ENCODE data around the gene PDSS1.
"Not testable (repeated sequence)": the region's sequence is repeated elsewhere in the genome, so short reads cannot be mapped to it uniquely, and the experiment has no call there.

PDSS1 gene, protein sequence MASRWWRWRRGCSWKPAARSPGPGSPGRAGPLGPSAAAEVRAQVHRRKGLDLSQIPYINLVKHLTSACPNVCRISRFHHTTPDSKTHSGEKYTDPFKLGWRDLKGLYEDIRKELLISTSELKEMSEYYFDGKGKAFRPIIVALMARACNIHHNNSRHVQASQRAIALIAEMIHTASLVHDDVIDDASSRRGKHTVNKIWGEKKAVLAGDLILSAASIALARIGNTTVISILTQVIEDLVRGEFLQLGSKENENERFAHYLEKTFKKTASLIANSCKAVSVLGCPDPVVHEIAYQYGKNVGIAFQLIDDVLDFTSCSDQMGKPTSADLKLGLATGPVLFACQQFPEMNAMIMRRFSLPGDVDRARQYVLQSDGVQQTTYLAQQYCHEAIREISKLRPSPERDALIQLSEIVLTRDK

DNA sequence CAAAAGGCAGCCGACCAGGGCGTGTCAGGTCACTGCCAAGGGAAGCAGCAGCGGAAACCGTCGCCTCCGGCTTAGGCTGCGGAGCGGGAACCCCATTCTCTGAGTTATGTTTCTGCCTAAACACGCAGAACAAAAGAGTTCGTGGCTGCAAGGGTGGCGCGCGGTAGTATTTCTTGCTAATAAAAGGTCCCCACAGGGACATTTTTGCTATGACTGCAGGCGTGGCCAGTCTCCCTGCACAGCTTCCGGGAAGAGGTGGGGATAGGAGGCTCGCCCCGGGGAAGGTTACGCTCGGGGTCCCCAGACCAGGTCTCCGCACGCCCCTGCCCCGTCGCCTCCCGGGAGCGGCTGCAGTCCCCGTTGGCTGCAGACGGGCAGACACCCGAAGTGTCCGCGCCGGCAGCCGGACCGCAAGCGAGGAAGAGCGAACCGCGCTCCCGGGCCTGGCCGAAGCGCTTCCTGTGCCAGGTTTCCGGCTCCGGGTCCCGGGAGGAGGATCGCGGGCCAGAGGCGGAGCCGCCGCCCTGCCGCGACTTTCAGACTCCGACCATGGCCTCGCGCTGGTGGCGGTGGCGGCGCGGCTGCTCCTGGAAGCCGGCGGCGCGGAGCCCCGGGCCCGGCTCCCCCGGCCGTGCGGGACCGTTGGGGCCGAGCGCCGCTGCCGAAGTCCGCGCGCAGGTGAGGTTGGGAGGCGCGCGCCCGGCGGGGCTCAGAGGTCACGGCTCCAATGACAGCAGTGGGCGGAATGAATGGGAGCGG, at the start of gene PDSS1:
TSS of gene PDSS1 (plus strand) at position 539 of the 759 bp plus-strand sequence. CDS start at position 550, 11 bp downstream.
- DNase-seq (ENCODE audit: extremely low read depth in 1 of 2, low read depth in 1 of 2), result peak; percentile 50 to 55

DNA sequence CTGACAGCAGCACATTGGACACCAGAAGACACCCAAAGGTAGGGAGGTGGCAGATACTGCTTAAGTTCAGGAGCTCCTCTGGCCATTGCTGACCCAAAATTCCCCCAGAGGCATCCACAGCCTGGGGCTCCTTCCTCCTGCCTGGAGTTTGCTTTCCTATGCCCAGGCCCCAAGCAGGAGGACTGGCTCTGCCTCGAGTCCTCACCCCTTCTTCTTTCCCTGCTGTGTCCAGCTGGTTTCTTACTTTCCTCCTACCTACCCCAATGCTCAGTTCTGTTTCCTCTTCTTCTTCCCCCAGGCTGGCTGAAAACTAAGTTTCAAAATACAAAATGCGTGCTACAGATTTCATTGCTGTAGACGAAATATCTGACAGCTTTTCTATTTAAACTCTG, 49.3 kb upstream of the PDSS1 start:
- not testable (repeated sequence) for DNase-seq (ENCODE audit: extremely low read depth in 1 of 2, low read depth in 1 of 2)

GRCh38 chr10:26650406-26650805, 47.1 kb upstream of the PDSS1 start:
- no peak for DNase-seq (ENCODE audit: extremely low read depth in 1 of 2, low read depth in 1 of 2)

GRCh38 chr10:26651476-26651875, 46.0 kb upstream of the PDSS1 start:
- DNase-seq (ENCODE audit: extremely low read depth in 1 of 2, low read depth in 1 of 2), result not testable (repeated sequence)

GRCh38 chr10:26653004-26653403, 44.5 kb upstream of the PDSS1 start:
- DNase-seq (ENCODE audit: extremely low read depth in 1 of 2, low read depth in 1 of 2), result no peak

DNA sequence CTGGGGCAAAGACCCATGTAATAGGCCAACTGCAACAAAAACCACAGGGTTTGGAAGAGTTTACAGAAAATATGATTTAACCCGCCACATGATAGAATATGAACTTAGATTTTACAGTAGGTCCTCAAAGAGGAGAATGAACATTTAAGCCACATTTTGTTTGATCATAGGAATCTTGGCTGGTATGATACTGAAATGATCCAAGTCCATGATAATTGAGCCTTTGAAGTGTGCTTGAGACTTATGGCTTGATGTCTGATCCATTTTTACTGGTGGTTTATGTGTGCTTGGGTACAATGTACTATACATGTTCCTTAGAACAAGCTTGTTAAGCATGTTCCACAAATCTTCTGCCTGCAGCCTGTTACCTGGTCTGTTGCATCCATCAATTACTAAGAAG, 41.8 kb upstream of the PDSS1 start:
- no peak for DNase-seq (ENCODE audit: extremely low read depth in 1 of 2, low read depth in 1 of 2)

DNA sequence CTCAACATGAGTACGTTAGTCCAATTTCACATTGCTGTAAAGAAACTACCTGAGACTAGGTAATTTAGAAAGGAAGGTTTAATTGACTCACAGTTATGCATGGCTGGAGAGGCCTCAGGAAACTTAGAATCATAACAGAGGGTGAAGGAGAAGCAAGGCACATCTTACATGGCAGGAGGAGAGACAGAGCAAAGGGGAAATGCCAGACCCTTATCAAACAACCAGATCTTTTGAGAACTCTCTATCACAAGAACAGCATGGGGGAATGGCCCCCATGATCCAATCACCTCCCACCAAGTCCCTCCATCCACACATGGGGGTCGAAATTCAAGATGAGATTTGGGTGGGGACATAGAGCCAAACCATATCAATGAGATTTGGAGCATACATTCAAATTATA, 34.6 kb upstream of the PDSS1 start:
- no peak for DNase-seq (ENCODE audit: extremely low read depth in 1 of 2, low read depth in 1 of 2)

DNA sequence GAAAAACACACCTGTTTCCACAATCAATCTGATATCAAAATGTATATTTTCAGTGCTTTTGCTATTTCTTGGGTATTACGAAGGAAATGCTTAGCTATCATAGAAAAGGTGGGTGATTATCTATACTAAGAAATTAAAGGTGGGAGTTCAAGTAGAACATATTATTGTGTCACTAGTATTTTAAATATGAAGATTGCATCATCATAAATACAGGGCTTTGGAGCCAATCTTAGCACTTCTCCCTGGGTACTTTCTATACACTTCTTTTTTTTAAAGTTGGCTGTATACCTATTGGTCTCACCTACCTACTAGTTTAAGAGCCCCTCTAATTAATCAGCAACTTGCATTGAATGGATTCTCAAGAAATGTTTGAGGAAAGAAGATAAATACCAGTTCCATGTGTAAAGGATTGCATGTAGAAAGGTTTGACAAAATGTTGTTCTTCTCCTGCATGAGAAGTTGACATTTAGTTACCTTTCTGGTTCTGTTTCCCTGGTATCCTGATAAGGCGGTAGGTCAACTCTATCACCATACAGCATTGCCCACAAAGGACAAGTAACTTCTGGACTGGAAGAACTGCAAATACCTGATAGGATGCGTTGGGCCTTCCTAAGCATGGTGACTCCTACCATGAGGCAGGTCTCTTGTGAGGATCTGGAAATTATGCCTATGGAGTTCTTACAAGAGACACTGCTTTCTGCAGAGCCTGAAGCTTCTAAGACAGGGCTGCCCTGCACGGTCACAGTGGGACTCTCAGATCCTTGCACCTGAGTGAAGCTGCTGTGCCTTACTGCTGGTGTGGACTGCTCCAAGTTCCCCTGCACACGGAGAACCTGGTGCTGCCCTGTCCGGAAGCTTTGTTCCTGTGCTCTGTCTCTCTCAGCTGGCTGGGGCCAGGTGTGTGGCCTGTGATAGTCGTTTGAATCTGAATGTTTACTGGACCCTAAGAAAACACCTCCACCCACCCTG, 32.1 kb upstream of the PDSS1 start:
- no peak for DNase-seq (ENCODE audit: extremely low read depth in 1 of 2, low read depth in 1 of 2)

GRCh38 chr10:26675873-26676257, 21.6 kb upstream of the PDSS1 start:
- DNase-seq (ENCODE audit: extremely low read depth in 1 of 2, low read depth in 1 of 2), result no peak

GRCh38 chr10:26679588-26679987, 17.9 kb upstream of the PDSS1 start:
- no peak for DNase-seq (ENCODE audit: extremely low read depth in 1 of 2, low read depth in 1 of 2)

- DNase-seq (ENCODE audit: extremely low read depth in 1 of 2, low read depth in 1 of 2), result no peak
Observed at GRCh38 chr10:26681076-26681475, 16.4 kb upstream of the PDSS1 start.

GRCh38 chr10:26681971-26682370, 15.5 kb upstream of the PDSS1 start:
- DNase-seq (ENCODE audit: extremely low read depth in 1 of 2, low read depth in 1 of 2), result not testable (repeated sequence)

GRCh38 chr10:26682931-26683330, 14.6 kb upstream of the PDSS1 start:
- no peak for DNase-seq (ENCODE audit: extremely low read depth in 1 of 2, low read depth in 1 of 2)

DNA sequence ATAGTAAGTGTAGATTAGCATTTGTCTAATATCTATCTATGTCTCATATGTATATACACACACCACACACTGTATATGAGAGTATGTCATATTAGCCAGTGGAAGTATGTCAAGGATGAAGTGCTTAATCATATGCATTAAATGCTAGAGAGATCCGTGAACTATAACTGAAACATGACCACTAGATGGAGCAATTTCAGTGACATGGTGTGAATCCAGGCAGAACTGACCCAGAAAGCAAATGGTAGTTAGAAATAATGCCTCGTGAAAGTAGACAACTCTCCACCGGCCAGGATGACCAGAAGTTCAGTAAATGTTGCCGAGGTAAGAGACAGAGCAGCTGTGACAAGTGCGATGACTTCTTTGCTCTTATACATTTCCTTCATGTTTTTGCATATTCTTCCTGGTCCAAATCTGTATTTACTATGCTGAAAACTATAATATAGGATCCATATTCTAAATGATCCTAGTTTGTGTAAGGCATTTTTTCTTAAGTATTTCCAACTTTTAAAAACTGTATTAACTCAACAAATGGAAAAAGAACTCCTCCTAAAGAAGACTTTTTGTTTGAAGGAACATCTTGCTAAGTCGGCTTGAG, 12.7 kb upstream of the PDSS1 start:
- DNase-seq (ENCODE audit: extremely low read depth in 1 of 2, low read depth in 1 of 2), result not testable (repeated sequence)

DNA sequence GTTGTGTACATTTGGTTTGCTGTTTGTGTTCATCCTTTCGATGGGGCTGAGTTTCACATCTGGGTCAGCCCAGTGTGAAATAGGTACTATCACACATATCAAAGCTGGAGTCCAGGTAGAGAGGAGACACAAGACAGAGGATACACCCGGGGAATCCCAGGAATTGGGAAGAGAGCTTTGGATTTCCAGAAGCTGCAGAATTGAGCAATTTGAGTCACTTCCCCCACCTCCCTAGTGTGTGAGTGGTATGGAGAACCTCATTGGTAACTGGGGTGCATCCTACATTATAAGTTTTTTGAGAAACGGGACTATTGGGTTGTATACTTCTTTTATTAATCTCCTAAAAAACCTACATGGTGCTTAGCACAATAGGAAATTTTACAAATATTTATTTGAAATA, 12.1 kb upstream of the PDSS1 start:
- DNase-seq (ENCODE audit: extremely low read depth in 1 of 2, low read depth in 1 of 2), result no peak

DNA sequence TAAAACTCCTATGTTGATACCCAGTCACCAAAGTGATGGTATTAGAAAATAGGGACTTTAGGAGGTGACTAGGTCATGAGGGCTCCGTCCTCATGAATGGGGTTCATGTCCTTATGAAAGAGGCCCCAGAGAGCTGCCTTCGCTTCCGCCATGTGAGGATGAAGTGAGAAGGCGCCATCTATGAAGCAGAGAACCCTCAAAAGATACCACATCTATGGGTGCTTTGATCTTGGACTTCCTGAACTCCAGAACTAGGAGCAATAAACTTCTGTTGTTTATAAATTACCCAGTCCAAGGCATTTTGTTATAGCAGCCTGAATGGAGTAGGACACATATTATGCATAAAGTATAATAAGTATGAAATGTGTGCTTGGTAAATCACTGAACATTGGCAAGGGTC, 8.1 kb upstream of the PDSS1 start:
- DNase-seq (ENCODE audit: extremely low read depth in 1 of 2, low read depth in 1 of 2), result no peak

- DNase-seq (ENCODE audit: extremely low read depth in 1 of 2, low read depth in 1 of 2), result no peak
Observed at GRCh38 chr10:26690731-26691475, 6.6 kb upstream of the PDSS1 start.

- DNase-seq (ENCODE audit: extremely low read depth in 1 of 2, low read depth in 1 of 2), result not testable (repeated sequence)
Observed at GRCh38 chr10:26694536-26694935, 3.0 kb upstream of the PDSS1 start.

GRCh38 chr10:26696786-26697162, 727 bp upstream of the PDSS1 start:
- no peak for DNase-seq (ENCODE audit: extremely low read depth in 1 of 2, low read depth in 1 of 2)

Data from stimulated activated CD8-positive, alpha-beta memory T cell treated with anti-CD3 and anti-CD28 coated beads, Interleukin-7, amount 100 ng/mL, for 48 hours (primary cell).